Stimulated activated CD8-positive, alpha-beta memory T cell treated with anti-CD3 and anti-CD28 coated beads, Interleukin-4, amount 100 ng/mL, for 4 hours (primary cell): ENCODE results near the gene CACNA1B.
"Not testable (repeated sequence)": the region's sequence is repeated elsewhere in the genome, so short reads cannot be mapped to it uniquely, and the experiment has no call there.

Experiments
- DNase-seq, 2 donors: peaks; one replicate each; pipeline ENCODE4 v3.0.0-alpha.2; 2020; ENCODE audit warnings: low read depth in 2 of 2, low spot score in 1 of 2

Gene CACNA1B

DNA sequence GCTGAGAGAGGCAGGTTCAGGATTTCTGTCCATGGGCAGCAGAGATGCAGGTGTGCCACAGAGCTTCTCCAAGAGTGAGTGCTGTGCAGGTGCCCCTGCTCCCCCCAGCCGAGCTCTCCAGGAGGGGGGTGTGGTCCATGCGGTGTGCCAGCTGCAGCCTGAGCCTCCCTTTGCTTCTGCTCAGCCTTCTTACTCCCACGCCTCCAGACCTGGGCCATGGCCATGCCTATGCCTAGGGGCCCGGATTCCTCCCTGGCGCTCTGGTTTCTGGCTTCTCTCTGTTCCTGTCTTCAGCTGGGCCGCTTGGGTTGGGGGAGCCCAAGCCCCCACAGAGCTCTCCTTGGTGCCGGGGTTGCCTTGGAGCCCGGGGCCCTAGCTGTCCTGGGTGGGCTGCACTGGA is 133.3 kb downstream of the CACNA1B start:
- DNase-seq: no peak

DNA sequence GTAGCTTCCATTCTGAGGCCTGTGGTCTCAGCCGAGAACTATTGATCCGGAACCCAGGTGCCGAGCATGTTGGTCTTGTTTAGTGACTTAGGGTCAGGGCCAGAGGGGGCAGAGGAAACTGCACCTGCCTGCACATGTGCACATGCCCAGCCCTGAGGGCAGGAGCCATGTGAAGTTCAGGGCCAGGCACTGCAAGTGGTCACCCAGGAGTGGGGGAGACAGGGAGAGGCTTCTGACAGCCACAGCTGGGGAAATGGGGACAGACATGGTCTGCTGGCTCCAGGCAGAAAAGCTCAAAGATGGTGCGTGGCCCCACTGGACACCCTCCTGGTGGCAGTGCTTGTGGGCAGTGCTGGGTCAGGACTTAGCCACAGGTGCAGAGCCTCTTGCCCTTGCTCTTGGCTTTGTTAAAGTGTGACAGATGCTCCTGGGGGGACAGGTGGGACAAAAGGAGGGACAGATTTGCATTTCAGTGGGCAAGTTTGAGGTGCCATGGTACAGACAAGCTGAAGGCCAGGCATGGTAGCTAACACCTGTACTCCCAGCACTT is 134.4 kb downstream of the CACNA1B start:
- DNase-seq: no peak

DNA sequence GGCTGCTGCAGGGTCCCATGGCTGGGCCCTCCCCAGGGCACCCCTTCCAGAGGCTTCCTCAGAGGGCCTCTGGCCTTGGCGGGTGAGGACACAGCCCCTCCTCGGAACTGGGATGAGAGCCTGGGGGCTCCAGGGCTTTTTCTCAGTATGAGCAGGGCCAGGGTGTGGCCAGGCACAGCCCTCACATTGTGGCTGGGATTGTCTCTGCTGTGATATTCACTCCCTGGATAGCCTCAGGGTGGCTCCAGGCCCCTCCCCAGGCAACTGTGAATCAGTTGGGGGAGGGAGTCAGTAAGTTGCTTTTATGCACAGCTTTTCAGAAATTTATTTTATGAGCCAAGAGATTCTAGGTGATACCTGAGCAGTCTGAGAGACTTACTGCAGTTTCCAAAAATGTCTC is 135.7 kb downstream of the CACNA1B start:
- DNase-seq: no peak

DNA sequence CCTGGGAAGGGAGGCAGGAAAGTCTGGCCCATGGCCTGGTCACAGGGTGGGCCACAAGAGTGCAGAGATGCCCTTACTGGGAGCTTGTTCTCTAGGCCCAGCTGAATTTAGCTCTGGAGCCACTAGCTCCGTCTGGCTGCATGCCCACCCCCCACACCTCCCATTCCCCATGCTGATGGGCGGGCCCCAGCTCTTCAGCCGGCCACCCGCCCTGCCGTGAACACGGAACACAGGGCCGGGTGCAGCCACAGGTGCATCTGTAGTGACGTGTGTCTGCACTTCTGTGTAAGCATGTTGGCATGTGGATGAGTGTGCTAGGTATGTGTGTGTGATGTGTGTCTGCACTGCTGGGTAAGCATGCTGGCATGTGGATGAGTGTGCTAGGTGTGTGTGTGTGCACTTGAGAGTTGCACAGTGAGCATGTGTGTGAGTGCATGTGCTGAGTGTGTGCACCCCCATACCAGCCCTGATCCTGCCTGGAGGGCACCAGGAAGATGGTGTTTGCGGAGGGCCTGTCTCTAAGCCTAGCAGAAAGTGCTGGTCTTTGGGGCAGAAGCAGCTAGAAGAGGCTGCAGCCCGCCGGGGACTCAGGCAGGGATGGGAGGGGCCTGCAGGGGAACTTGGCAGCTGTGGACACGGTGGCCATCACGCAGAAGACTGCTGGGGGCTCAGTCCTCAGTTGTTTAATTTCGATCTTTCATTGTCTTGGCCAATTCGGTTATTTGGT is 136.4 kb downstream of the CACNA1B start:
- DNase-seq: no peak

DNA sequence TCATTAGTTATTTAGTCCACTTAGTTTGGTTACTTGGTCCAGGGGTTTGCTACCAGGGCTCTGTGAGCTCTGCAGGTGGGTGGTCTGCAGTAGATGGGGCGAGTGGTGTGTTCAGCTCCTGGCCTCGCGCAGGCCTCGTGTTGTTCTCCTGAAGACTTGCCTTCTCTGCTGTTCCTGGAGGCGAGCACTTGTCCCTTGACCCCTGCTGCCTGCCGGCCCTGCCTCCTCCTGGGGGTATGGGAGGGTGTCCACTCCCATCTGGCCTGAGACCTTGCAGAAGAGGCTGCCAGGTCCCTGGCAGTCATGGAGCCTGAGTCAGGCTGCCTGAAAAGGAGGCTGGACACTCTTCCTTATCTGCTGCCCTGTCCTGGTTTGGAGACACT is 137.0 kb downstream of the CACNA1B start:
- no peak for DNase-seq

DNA sequence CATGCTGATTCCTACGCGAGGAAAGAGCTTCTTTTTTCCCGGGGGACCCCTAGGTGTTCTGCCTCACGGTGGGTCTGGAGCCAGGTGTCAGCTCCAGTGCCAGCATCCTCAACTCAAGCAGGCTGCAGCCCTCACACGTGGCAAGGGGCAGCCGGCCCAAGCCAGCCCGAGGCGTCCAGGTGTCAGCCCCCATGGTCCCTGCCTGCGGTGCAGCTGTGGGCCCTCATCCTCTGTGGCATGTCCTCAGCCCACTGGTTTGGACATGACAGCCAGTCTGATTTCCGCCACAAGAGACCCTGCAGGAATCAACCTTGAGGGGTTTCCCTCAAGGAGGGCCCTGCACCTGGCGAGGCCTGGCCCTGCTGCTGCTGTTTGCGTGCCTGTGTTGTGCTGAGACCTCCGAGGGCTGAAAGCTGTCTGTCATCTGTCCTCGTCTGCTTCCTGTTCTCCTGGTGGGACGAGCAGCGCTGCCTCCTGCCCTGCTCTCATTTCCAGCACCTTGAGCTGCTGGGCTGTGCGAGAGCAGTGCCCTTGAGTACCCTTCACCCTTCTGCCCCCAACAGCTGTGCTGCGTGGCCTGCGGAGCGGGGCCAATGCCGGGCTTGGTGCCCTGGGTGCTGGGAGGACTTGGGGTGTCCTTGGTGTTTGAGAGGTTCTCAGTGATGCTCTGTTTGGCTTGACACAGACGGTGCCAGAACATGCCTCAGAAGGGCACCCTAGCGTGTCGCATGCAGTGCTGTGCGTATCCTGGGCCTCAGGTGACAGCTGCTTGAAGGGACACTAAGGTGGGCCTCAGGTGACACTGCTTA is 137.6 kb downstream of the CACNA1B start:
- no peak for DNase-seq

DNA sequence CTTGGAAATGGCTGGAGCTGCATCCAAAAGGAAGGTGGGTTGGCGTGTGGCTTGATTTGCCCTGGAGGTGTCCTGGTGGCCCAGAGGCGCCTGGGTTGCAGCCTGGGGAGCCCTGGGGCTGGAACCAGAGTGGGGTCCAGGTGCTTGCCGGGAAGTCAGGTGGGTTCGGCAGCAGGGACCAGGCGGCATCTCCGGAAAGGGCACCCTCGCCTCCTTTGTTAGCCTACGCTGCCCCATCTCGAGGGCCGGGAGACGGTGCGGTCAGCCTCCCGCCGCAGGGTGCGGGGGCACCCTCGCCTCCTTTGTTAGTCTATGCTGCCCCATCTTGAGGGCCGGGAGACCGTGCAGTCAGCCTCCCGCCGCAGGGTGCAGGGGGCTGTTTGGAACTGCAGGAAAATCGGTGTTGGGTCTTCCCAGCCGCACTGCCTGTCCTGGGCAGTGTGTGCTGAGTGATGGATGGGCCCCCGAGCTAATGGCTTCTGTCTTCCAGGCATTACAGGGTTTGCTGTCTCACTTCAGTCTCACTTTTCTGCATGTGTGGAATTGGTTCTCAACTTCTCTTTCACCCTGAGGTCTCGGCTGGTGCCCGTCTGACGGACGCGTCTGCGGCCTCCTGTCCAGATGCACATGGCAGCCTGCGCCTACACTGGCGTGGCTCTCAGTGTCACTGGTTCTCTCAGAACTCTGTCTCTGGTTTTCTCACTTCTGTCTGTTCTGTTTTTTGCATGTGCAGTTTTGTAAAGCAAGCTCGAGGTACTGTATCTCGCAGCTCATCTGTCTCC is 139.0 kb downstream of the CACNA1B start:
- no peak for DNase-seq

DNA sequence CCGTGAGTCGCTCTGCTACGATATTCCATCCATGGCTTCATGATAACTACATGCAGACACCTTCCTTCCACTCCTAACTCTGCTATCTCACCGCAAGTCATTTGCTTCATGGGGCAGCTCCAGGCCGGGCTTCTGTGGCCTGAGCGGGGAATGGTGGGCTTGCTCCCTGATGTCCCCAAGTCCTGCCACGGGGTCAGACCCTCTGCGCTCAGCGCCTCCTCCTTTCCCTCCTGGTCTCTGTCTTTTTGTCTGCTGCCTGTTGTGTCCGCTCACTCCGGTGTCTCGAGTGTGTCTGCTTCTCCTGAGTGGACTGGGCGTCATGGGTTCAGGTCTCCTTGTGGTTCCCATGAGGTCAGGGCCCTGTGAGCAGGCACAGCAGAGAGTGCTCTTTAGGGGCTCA is 139.6 kb downstream of the CACNA1B start:
- DNase-seq: no peak

DNA sequence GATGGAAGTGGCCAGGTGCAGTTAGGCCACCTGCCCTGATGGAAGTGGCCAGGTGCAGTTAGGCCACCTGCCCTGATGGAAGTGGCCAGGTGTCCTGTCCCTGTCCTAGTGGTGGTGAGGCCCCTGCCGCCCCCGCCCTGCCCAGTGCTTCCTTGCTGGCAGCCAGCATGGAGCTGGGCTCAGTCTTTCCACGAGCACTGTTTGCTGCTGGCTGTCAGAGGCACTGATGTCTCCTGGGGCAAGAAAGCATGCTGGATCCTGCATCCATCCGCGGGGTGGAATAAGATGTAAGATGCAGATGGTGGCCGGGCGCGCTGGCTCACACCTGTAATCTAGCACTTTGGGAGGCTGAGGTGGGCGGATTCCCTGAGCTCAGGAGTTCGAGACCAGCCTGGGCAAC is 141.9 kb downstream of the CACNA1B start:
- not testable (repeated sequence) for DNase-seq

DNA sequence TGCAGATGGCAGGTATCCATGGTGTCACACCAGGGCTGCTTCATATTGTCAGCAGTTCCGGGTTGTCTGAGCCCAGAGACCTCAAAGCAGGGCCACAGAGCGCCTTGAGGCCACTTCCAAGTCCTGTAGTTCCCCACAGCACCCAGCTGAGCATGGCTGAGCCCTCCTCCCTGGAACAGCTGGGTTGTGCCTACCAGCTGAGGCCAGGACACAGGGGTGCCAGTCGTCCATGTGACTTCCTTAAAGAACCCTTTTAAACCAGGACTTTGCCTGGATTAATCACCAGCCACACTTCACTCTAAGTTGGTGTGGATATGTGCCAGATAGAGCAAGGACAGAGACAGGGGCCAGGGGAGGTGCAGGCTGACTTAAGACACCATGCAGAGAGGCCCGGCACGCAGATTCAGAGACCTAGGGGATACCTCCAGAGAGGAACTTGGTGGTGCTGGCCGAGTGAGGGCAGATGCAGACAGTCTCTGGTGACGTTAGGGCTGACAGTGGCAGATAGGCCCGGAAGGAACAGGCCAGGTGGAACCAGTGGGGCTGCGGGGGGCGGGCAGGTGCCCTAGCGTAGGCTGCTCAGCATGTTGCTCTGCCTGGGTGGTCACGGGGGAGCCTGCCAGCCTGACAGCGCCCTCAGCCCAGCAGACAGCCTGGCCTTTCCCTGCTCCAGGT is 142.7 kb downstream of the CACNA1B start:
- no peak for DNase-seq

DNA sequence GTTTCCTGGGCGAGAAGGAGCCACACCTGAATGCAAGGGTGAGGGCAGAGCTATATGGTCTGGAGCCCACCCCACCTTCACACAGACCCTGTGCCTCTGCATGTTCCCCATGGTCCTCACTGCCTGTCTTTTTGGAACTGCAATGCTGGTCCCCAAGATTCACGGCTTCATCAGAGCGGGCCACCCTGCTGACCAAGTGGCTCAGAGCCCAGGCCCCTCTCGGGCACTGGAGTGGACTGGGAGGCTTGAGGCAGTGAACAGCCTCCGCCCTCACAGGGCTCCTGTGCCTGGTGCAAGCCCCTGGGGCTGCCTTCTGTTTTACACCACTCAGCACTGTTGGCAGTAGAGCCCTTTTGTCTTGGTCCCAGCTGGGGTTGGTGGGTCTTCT is 143.2 kb downstream of the CACNA1B start:
- DNase-seq: no peak

DNA sequence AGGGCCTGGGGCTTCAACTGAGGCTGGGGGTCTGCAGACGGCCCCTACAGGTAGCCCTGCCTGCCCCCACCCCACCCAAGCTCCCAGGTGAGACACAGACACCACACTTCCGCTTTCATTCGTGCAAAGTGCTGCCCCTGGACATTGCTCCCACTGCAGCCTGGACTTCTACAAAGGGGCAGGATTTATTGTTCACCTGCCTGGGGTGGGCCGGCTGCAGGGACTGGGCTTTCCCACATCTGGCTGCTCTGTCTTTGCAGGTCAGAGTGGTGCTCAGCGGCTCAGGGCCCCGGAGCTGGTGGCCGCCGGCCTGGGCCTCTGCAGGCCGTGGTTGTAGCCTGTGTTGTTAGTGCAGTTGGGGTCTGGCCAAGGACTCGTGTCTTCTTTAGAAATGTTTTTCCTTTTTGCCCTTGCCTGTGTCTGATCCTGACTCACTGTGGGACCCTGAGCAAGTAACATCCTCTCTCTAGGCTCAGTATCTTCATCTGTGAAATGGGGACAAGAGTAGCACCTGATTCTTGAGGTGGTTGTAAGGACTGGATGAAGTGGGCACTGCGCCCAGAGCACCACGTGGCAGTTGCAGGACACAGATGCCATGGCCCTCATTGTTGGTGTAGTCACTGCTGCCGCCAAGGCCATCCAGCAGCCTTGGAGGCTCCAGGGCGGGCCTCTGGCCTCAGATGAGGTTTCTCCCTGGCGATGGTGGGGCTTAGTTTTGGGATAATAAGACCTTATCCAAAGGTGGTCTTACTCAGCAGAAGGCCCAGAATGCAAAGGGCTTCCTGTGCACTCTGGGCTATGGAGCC is 143.9 kb downstream of the CACNA1B start:
- DNase-seq: no peak

DNA sequence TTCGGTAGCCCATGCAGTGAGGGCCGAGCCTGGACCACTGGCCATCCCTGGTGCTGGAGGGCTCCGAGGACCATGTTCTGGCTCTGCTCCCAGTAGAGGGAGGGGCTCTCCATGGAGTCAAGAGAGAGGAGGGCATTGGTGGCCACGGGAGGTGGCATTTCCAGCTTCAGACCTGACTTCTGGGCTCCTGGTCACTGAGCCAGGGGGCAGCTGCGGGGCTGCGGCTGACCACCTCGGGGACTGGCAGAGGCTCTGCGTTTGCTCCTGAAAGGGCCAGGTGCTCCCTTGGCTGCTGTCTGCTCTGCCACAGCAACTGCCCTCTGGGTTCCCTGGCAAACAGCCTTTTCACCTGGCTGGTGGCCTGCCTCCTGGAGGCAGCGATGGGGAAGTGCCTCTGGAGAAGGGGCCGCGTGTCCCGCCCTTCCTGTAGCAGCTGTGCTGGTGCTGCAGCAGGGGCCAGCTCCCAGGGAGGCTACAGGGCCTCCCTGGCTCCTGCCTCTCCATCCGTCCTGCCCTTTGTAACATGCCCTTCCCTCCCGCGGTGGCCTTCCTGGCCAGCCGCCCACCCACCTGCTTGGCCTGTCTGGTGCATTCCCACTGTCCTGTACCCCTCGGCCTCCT is 144.6 kb downstream of the CACNA1B start:
- DNase-seq: no peak

DNA sequence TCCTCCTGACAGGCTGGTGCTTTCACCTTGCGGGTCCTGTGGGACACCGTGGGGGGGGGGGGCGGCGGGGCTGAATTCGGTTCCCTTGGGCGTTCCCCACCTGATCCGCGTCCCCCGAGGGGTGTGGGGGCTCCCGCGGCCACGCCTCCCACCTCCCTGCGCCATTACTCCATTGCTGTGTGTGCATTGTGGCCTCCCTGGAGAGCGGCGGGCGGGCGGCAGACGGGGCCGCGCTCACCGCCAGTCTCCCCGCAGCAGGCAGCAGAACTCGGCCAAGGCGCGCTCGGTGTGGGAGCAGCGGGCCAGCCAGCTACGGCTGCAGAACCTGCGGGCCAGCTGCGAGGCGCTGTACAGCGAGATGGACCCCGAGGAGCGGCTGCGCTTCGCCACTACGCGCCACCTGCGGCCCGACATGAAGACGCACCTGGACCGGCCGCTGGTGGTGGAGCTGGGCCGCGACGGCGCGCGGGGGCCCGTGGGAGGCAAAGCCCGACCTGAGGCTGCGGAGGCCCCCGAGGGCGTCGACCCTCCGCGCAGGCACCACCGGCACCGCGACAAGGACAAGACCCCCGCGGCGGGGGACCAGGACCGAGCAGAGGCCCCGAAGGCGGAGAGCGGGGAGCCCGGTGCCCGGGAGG is 145.3 kb downstream of the CACNA1B start:
- no peak for DNase-seq

DNA sequence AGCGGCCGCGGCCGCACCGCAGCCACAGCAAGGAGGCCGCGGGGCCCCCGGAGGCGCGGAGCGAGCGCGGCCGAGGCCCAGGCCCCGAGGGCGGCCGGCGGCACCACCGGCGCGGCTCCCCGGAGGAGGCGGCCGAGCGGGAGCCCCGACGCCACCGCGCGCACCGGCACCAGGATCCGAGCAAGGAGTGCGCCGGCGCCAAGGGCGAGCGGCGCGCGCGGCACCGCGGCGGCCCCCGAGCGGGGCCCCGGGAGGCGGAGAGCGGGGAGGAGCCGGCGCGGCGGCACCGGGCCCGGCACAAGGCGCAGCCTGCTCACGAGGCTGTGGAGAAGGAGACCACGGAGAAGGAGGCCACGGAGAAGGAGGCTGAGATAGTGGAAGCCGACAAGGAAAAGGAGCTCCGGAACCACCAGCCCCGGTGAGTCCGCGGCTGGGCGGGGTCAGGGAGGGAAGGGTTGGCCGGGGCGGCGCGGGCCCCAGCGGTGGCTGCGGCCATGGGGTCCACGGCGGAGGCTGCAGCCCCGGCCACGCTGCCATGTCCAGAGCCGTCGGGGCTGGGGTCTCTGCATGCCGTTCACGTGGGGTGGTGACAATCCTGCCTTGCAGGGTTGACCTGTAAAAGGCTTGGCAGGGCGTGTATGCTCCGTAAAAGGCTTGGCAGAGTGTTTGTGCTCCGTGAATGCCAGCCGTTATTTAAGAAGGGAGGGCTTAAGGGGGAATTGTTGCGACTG is 146.0 kb downstream of the CACNA1B start:
- DNase-seq: no peak

DNA sequence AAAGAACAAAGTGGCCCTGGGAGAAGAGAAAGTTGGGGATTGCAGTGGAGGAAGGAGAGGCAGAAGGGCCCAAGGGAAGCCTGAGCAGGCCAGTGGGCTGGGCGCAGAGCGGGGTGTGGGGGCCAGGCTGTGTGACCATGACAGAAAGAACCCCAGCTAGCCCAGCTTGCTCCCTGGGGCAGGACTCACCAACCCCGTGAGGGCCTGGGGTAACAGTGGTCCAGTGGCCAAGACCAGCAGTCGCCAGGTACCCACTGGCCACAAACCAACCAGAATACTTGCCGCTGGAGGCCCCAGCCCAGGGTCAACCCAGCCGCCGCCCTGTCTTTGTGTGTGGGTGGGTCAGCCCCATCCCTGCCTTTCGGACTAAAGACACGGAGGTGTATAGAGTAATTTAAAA is 146.5 kb downstream of the CACNA1B start:
- no peak for DNase-seq

DNA sequence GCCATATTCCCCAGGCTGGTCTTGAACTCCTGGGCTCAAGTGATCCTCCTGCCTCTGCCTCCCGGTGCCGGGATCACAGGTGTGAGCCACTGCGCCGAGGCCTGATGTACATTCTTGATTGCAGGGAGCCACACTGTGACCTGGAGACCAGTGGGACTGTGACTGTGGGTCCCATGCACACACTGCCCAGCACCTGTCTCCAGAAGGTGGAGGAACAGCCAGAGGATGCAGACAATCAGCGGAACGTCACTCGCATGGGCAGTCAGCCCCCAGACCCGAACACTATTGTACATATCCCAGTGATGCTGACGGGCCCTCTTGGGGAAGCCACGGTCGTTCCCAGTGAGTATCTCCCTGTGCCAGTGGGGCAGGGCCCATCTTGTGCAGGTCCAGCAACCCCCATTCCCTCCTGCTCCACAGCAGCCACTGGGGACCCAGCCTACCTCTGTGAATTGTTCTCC is 147.3 kb downstream of the CACNA1B start:
- no peak for DNase-seq

DNA sequence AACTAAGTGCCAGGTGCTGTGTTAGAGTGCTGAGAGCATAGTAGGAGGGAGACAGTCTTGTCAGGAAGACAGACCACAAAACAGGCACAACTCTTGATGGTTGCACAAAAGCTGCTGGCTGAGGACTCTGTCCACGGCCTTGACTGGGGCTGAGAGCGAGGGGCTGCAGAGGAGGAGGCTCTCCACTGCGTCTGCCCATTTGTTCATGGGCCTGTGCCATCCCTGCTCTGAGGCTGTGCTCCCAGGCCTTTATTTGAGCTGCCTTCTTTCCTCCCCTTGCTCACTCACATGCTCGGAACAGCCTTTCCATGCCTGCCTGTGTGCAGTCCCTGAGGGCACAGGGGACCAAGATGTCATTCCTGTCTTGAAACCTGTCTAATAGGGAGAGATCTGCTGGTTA is 147.8 kb downstream of the CACNA1B start:
- no peak for DNase-seq

DNA sequence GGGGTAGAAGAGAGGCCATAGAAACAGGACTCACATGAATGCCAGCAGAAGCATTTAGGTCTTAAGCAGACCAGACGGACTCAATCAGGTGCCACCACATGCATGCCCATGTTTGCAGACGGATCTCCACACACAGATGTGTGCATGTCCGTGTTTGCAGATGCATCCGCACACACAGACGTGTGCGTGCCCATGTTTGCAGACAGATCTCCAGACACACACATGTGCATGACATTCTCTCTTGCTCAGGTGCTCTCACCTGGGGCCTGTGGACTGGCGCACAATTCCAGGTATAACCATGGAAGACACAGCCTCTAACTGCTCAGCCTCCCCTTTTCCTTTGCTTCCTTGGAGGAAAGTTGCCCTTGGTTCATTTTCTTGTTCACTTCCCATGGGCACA is 148.3 kb downstream of the CACNA1B start:
- no peak for DNase-seq
